ENCODE measurements around the gene PHF13. TPM values are rescaled to one million over a fixed set of nuclear protein-coding genes. Genes with fewer than 3 reads are reported as not detected.

The PHF13 gene
- total and polyA plus RNA-seq, 9 of the 15 experiments (the other 6 are each of a cell fraction or from before 2014, with no cell fraction given): 1.8 to 36.1 (median 11.7) TPM

GRCh38 chr1:6602669-6603237, 10.8 kb upstream of the PHF13 start, which contains the start of gene KLHL21 (continued):
- TF ChIP-seq, protein P1, sequence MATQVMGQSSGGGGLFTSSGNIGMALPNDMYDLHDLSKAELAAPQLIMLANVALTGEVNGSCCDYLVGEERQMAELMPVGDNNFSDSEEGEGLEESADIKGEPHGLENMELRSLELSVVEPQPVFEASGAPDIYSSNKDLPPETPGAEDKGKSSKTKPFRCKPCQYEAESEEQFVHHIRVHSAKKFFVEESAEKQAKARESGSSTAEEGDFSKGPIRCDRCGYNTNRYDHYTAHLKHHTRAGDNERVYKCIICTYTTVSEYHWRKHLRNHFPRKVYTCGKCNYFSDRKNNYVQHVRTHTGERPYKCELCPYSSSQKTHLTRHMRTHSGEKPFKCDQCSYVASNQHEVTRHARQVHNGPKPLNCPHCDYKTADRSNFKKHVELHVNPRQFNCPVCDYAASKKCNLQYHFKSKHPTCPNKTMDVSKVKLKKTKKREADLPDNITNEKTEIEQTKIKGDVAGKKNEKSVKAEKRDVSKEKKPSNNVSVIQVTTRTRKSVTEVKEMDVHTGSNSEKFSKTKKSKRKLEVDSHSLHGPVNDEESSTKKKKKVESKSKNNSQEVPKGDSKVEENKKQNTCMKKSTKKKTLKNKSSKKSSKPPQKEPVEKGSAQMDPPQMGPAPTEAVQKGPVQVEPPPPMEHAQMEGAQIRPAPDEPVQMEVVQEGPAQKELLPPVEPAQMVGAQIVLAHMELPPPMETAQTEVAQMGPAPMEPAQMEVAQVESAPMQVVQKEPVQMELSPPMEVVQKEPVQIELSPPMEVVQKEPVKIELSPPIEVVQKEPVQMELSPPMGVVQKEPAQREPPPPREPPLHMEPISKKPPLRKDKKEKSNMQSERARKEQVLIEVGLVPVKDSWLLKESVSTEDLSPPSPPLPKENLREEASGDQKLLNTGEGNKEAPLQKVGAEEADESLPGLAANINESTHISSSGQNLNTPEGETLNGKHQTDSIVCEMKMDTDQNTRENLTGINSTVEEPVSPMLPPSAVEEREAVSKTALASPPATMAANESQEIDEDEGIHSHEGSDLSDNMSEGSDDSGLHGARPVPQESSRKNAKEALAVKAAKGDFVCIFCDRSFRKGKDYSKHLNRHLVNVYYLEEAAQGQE (IDR thresholded peaks at IDR 0.05; ENCODE audit: borderline replicate concordance): no peak
- TF ChIP-seq, protein P1 (CRISPR knock-in tag; IDR thresholded peaks at IDR 0.05; ENCODE audit: low read depth): peak; percentile 13; the same call in 1 of the 2 replicates
- TF ChIP-seq XRCC4 (IDR thresholded peaks at IDR 0.05; ENCODE audit: extremely low read depth, insufficient read depth, insufficient read length): no peak
- TF ChIP-seq NUFIP1 (IDR thresholded peaks at IDR 0.05; ENCODE audit: partially characterized antibody): no peak
- TF ChIP-seq SOX6 (IDR thresholded peaks at IDR 0.05): no peak
- no peak for TF ChIP-seq FOXK1 (CRISPR knock-in tag; IDR thresholded peaks at IDR 0.05; ENCODE audit: borderline replicate concordance)
- peak; percentile 93 for TF ChIP-seq JUN (IDR thresholded peaks at IDR 0.05; ENCODE audit: borderline replicate concordance, low read depth, low read length)
- TF ChIP-seq JUN (CRISPR knock-in tag; IDR thresholded peaks at IDR 0.05; ENCODE audit: borderline replicate concordance): 0 out of 2 replicates have a peak, but pooled peaks have one; percentile 47
- no peak for TF ChIP-seq RFX1 (IDR thresholded peaks at IDR 0.05)
- TF ChIP-seq ETV1 (tag; conservative IDR thresholded peaks at IDR 0.05; ENCODE audit: low read depth): no peak
- TF ChIP-seq, protein P2, sequence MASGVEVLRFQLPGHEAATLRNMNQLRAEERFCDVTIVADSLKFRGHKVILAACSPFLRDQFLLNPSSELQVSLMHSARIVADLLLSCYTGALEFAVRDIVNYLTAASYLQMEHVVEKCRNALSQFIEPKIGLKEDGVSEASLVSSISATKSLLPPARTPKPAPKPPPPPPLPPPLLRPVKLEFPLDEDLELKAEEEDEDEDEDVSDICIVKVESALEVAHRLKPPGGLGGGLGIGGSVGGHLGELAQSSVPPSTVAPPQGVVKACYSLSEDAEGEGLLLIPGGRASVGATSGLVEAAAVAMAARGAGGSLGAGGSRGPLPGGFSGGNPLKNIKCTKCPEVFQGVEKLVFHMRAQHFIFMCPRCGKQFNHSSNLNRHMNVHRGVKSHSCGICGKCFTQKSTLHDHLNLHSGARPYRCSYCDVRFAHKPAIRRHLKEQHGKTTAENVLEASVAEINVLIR (CRISPR knock-in tag; IDR thresholded peaks at IDR 0.05): peak; percentile 29; the same call in 1 of the 2 replicates
- TF ChIP-seq WHSC1 (IDR thresholded peaks at IDR 0.05; ENCODE audit: low read length): no peak
- TF ChIP-seq HNRNPLL (IDR thresholded peaks at IDR 0.05; ENCODE audit: low read depth, low read length, poor library complexity, severe bottlenecking): peak; percentile 59
- peak; percentile 96 for TF ChIP-seq POLR2G (IDR thresholded peaks at IDR 0.05; ENCODE audit: low read depth, low read length)
- peak in 1 of 2 experiments; percentile 34; a peak in 1 of 3 replicates for TF ChIP-seq CBX3 (IDR thresholded peaks at IDR 0.05; ENCODE audit: borderline replicate concordance in 1 of 2, low read length in 2 of 2)
- no peak for TF ChIP-seq ZNF561 (CRISPR knock-in tag; conservative IDR thresholded peaks at IDR 0.05)
- no peak for TF ChIP-seq ZNF668 (CRISPR knock-in tag; IDR thresholded peaks at IDR 0.05)
- peak in 1 of 2 experiments; percentile 59; a peak in 2 of 4 replicates for TF ChIP-seq KDM4B (IDR thresholded peaks at IDR 0.05; ENCODE audit: borderline replicate concordance in 2 of 2, low read depth in 1 of 2)
- TF ChIP-seq, protein P3, sequence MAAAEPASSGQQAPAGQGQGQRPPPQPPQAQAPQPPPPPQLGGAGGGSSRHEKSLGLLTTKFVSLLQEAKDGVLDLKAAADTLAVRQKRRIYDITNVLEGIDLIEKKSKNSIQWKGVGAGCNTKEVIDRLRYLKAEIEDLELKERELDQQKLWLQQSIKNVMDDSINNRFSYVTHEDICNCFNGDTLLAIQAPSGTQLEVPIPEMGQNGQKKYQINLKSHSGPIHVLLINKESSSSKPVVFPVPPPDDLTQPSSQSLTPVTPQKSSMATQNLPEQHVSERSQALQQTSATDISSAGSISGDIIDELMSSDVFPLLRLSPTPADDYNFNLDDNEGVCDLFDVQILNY (CRISPR knock-in tag; IDR thresholded peaks at IDR 0.05): no peak

All from K562 (cell line).